HepG2 (cell line): ENCODE measurements around the gene C11orf68. TPM values are rescaled to one million over a fixed set of nuclear protein-coding genes. Genes with fewer than 3 reads are reported as not detected.

Source experiments
- AFF4 ChIP-seq: sonication (generic); formaldehyde crosslinking; IDR thresholded peaks from 2 replicates; pipeline ENCODE4 v1.4.0; 2020; ENCODE audit warnings: missing genetic modification reagents
- CBX2 ChIP-seq, 2 experiments: fragments of 200-600 bp in 1 of 2; sonication (generic); formaldehyde crosslinking in 1 of 2; IDR thresholded peaks; 2 replicates each; pipeline versions ENCODE4 v1.7.0 to v1.8.1; 2018 to 2022; ENCODE audit warnings: low read depth in 2 of 2, low read length in 1 of 2, mild to moderate bottlenecking in 1 of 2, missing genetic modification reagents in 1 of 2
- CHCHD3 ChIP-seq: sonication (generic); formaldehyde crosslinking; IDR thresholded peaks from 2 replicates; pipeline ENCODE4 v1.8.0; 2022; ENCODE audit warnings: mild to moderate bottlenecking, missing genetic modification reagents, moderate library complexity
- FOXA3 ChIP-seq: IDR thresholded peaks from 2 replicates; pipeline ENCODE4 v1.6.1; 2016; ENCODE audit warnings: missing genetic modification reagents, missing compliant biosample characterization
- HCFC1 ChIP-seq: fragments of 150-350 bp; IDR thresholded peaks from 2 replicates; pipeline ENCODE4 v1.6.1; 2014; ENCODE audit warnings: low read depth, low read length
- KAT2B ChIP-seq: fragments of 150-350 bp; IDR thresholded peaks from 2 replicates; pipeline ENCODE4 v1.6.1; 2014; ENCODE audit warnings: low read depth, low read length, borderline replicate concordance
- KMT2B ChIP-seq: IDR thresholded peaks from 2 replicates; pipeline ENCODE4 v1.6.1; 2016; ENCODE audit warnings: missing genetic modification reagents, missing compliant biosample characterization
- MEIS2 ChIP-seq: sonication (generic); formaldehyde crosslinking; IDR thresholded peaks from 2 replicates; pipeline ENCODE4 v1.9.0; 2021; ENCODE audit warnings: mild to moderate bottlenecking, missing genetic modification reagents
- MTERF4 ChIP-seq: sonication (generic); formaldehyde crosslinking; IDR thresholded peaks from 2 replicates; pipeline ENCODE4 v1.8.0; 2023; ENCODE audit warnings: mild to moderate bottlenecking, missing genetic modification reagents
- ONECUT2 ChIP-seq: sonication (generic); formaldehyde crosslinking; IDR thresholded peaks from 2 replicates; pipeline ENCODE4 v1.4.0; 2020; ENCODE audit warnings: missing genetic modification reagents
- REST ChIP-seq, 2 experiments: IDR thresholded peaks; 2 replicates each; pipeline ENCODE4 v1.6.1; 2011 to 2012; ENCODE audit warnings: low read length in 2 of 2, borderline replicate concordance in 1 of 2, low read depth in 1 of 2, mild to moderate bottlenecking in 1 of 2, moderate library complexity in 1 of 2
- TAF15 ChIP-seq: fragments of 200-400 bp; formaldehyde crosslinking; IDR thresholded peaks from one replicate; pipeline ENCODE4 v1.6.1; 2018; ENCODE audit warnings: mild to moderate bottlenecking, low read depth, low read length; ENCODE audit not compliant: poor library complexity, severe bottlenecking
- THAP9 ChIP-seq: sonication (generic); formaldehyde crosslinking; IDR thresholded peaks from 2 replicates; pipeline ENCODE4; 2020; ENCODE audit warnings: missing genetic modification reagents, mild to moderate bottlenecking, borderline replicate concordance
- XBP1 ChIP-seq: sonication (generic); formaldehyde crosslinking; IDR thresholded peaks from 2 replicates; pipeline ENCODE4 v1.5.0; 2020; ENCODE audit warnings: missing genetic modification reagents
- ZMYM3 ChIP-seq: sonication (generic); formaldehyde crosslinking; IDR thresholded peaks from 2 replicates; pipeline ENCODE4 v1.5.1; 2020; ENCODE audit warnings: mild to moderate bottlenecking, missing genetic modification reagents
- ZNF124 ChIP-seq: sonication (generic); formaldehyde crosslinking; IDR thresholded peaks from 2 replicates; pipeline ENCODE4 v1.4.0; 2020; ENCODE audit warnings: missing genetic modification reagents
- ZNF75D ChIP-seq: sonication (generic); formaldehyde crosslinking; IDR thresholded peaks from 2 replicates; pipeline ENCODE4 v1.8.1; 2023; ENCODE audit warnings: missing genetic modification reagents, mild to moderate bottlenecking, borderline replicate concordance
- polyA plus RNA-seq, 8 experiments: library from polyadenylated mRNA; depleted of rRNA in 3 of 8; stranded (reverse) in 7 of 8; unstranded in 1 of 8; fragments of >200 nt; fragmentation: Illumina TruSeq in 4 of 8; extraction: Trizol in 4 of 8; gene quantifications; 2 replicates each; pipeline versions ENCODE4 v1.2.1 to v1.2.3, GENCODE V29; 2011 to 2016; ENCODE audit warnings: low read depth in 4 of 8, missing spikeins in 1 of 8, mixed read lengths in 1 of 8; ENCODE audit not compliant: insufficient read depth in 1 of 8
- total RNA-seq, 5 experiments: library from RNA; depleted of rRNA; stranded (reverse); fragments of >200 nt; fragmentation: Illumina TruSeq; extraction: Trizol; gene quantifications; 2 replicates each; pipeline ENCODE4 v1.2.3, GENCODE V29; 2016; ENCODE audit warnings: low read depth in 1 of 5

The C11orf68 gene
- total and polyA plus RNA-seq, 2 of the 13 experiments (the other 11 are each of a cell fraction or from before 2014, with no cell fraction given): 8.4 to 28.3 TPM

GRCh38 chr11:65918211-65919140, at the start of gene C11orf68 (continued):
- TF ChIP-seq CBX2 (IDR thresholded peaks at IDR 0.05; ENCODE audit: low read depth, low read length): no peak
- TF ChIP-seq CBX2 (CRISPR knock-in tag; IDR thresholded peaks at IDR 0.05; ENCODE audit: low read depth): no peak
- peak; percentile 82 for TF ChIP-seq ZMYM3 (CRISPR knock-in tag)
- TF ChIP-seq REST (IDR thresholded peaks at IDR 0.05; ENCODE audit: borderline replicate concordance in 1 of 2, low read depth in 1 of 2, low read length in 2 of 2): no peak
- TF ChIP-seq AFF4 (CRISPR knock-in tag): no peak
- 0 out of 2 replicates have a peak, but pooled peaks have one; percentile 47 for TF ChIP-seq ZNF124 (CRISPR knock-in tag)
- no peak for TF ChIP-seq FOXA3
- TF ChIP-seq MEIS2 (CRISPR knock-in tag): no peak
- no peak for TF ChIP-seq XBP1 (CRISPR knock-in tag)
- TF ChIP-seq KAT2B: no peak
- no peak for TF ChIP-seq KMT2B
- no peak for TF ChIP-seq ONECUT2 (CRISPR knock-in tag)
- TF ChIP-seq HCFC1: no peak
- TF ChIP-seq ZNF75D (CRISPR knock-in tag): no peak
- no peak for TF ChIP-seq MTERF4
- TF ChIP-seq CHCHD3 (CRISPR knock-in tag): no peak
- no peak for TF ChIP-seq TAF15
- TF ChIP-seq THAP9: no peak
